ENCODE data around the gene SPEG.

SPEG gene

GRCh38 chr2:219446101-219446504 is 11.5 kb downstream of the SPEG start:
- no peak for DNase-seq

GRCh38 chr2:219446689-219447088 is 12.0 kb downstream of the SPEG start:
- no peak for DNase-seq

- DNase-seq: no peak
Measured at GRCh38 chr2:219447242-219448098, 12.8 kb downstream of the SPEG start.

DNA sequence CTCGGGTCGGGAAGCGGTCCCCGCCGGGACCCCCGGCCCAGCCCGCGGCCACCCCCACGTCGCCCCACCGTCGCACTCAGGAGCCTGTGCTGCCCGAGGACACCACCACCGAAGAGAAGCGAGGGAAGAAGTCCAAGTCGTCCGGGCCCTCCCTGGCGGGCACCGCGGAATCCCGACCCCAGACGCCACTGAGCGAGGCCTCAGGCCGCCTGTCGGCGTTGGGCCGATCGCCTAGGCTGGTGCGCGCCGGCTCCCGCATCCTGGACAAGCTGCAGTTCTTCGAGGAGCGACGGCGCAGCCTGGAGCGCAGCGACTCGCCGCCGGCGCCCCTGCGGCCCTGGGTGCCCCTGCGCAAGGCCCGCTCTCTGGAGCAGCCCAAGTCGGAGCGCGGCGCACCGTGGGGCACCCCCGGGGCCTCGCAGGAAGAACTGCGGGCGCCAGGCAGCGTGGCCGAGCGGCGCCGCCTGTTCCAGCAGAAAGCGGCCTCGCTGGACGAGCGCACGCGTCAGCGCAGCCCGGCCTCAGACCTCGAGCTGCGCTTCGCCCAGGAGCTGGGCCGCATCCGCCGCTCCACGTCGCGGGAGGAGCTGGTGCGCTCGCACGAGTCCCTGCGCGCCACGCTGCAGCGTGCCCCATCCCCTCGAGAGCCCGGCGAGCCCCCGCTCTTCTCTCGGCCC is 13.6 kb downstream of the SPEG start:
- no peak for DNase-seq

- no peak for DNase-seq
Measured at GRCh38 chr2:219448776-219449341, 14.2 kb downstream of the SPEG start.

- DNase-seq: no peak
Measured at GRCh38 chr2:219449609-219450008, 15.0 kb downstream of the SPEG start.

- no peak for DNase-seq
Measured at GRCh38 chr2:219451661-219452360, 17.2 kb downstream of the SPEG start.

GRCh38 chr2:219452361-219453317 is 18.0 kb downstream of the SPEG start:
- DNase-seq: no peak

DNA sequence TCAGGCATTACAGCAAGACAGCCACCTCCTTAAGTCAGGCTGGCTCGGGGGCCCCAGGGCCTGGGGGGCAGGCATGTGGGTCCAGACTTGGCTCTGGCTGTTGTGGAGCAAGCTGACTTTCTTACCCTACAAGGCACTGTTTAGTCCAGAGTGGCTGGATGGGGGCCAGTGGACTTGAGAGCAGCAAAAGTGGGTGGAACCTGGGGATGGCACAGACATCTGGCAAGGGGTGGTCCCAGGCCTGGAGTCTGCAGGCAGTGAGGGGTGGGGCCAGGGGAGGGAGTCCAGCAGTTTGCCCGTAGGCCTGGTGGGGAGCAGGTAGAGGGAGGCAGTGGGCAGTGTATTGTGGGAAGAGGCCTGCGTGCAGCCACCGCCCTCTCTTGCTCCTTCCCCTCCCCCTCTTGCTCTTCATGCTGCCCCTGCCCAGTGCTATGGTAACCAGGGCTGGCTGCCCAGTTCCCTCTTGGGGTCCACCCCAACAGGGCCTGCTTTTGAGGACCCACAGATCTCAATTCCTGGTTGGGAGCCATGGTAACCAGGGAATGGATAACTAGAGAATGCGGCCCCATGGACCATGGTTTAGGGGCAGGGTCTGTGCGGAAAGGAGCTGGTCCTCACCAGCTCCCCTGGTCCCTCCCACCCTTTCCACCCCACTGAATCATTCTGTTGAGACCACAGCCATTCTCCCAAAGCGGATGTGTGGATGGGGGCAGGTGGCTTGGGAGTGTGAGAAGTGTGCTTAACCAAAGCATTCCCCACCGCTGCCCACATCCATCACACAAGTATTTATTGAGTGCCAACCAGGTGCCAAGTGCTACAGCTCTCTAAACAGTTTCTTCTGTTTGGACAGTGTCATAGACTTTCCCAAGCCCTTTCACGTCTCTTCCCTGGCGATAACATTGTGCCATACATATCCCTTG is 19.3 kb downstream of the SPEG start:
- DNase-seq: no peak

- DNase-seq: peak; percentile 6 to 61
Measured at GRCh38 chr2:219455581-219455980, 20.9 kb downstream of the SPEG start.

DNA sequence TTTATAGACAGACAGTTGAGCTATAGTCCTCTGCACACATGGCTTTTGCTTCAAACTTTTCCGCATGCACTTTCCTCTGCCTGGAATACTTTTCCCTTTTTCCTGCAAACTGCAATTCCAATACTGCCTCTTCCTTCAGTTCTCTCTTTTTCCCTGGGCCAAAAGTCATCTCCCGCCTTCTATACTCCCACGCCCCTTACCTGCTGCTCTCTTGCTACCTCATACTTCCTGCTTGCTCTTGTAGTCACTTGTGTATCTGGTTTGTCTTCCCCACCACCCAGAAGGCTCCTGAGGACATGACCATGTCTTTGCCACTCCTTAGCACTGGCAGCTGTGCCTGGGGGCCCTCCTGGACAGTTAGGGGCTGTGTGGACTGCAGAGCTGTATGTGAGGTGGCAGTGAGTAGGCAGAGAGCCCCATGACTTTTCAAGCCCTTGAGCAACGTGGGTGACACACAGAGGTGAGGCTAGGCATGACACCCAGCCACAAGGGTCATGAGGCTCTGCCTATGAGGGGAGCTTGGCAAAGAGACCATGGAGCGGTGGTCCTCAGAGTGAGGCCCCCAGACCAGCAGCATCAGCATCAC is 23.2 kb downstream of the SPEG start:
- DNase-seq: peak; percentile 20 to 81

DNA sequence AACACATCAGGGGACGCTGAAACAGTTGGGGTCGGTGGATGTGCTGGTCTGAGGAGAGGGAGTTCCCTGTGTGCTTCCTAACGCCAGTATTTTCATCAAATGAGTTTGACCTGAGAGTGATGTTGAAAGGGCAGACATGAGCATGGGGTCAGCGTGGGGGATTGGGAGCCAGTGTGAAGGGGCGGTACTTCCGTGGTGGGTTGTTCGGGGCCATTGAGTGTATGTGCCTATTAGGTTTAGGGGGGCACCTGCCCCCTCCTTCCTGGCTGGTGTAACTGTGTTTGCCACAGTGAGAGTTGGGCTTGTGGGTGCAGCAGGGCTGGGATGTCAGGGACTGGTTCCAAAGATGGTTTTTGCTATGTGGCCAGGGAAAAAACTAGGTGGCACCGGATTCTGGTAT is 24.4 kb downstream of the SPEG start:
- DNase-seq: no peak

GRCh38 chr2:219459460-219460311 is 25.0 kb downstream of the SPEG start:
- peak; percentile 11 to 47 for DNase-seq

DNA sequence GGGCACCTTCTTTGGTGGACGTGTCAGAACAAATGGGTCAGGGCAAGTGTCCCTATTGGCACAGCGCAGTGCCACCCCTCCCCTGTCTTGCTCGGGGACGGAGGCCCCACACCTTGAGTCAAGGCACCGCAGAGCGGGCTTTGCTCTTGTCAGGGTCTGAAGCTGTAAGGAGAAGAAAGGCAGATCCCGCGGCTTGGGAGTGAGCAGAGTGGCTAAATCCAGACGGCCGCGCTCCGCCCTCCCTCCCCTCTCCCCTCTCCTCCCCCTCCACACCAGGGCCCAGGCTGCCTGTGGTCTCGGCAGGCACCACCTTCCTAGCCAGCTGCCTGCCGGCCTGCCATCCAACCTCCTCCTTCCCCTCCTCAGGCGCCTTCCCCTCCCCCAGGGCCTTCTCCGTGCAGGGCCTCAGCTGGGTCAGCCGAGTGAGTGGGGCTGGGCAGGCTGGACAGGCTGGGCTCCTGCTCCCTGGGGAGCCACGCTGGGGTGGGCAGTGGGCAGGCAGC is 25.8 kb downstream of the SPEG start:
- no peak for DNase-seq

DNA sequence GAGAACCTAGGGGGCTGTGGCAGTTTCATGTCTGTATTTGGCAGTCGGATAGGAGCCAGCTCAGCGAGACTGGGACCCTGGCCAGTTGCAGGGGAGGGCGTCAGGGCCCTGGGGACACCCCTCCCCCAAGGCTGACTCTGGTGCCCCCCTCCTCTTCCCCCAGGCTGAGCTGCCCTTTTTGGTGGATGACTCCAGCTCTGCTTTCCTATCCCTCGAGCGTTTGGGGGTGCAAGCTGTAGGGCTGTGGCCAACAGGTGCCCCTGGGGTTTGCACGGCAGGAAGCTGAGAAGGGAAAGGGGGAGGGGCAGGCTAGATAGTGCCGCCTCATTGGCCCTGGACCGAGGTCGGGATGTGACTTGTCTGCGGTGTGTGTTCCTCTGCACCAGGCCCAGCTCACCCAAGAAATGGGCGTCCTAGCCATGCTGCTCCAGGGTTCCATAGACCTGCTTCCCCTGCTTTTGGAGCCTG is 26.4 kb downstream of the SPEG start:
- no peak for DNase-seq

GRCh38 chr2:219461669-219462068 is 27.0 kb downstream of the SPEG start:
- DNase-seq: no peak

DNA sequence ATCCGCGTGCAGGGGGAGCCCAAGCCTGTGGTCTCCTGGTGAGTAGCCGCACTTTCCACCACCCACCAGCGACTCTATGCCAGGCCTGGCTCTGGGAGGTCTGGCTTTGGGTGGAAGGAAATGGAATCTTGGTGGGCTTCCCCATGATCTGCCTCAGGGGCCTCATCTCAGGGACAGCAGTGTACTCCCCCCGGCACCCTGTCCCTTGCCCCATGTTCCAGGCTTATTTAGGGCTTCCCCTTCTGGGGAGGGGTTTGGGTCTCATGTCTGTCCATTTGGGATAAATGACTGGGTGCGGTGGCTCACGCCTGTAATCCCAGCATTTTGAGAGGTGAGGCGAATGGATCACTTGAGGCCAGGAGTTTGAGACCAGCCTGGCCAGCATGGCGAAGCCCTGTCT is 27.7 kb downstream of the SPEG start:
- no peak for DNase-seq

- DNase-seq: no peak
Measured at GRCh38 chr2:219464286-219465032, 29.8 kb downstream of the SPEG start.

Measured in inflammatory macrophage treated with lipopolysaccharide for 1 hour (primary cell).